ENCODE results near the gene GPR151.

The GPR151 gene

DNA sequence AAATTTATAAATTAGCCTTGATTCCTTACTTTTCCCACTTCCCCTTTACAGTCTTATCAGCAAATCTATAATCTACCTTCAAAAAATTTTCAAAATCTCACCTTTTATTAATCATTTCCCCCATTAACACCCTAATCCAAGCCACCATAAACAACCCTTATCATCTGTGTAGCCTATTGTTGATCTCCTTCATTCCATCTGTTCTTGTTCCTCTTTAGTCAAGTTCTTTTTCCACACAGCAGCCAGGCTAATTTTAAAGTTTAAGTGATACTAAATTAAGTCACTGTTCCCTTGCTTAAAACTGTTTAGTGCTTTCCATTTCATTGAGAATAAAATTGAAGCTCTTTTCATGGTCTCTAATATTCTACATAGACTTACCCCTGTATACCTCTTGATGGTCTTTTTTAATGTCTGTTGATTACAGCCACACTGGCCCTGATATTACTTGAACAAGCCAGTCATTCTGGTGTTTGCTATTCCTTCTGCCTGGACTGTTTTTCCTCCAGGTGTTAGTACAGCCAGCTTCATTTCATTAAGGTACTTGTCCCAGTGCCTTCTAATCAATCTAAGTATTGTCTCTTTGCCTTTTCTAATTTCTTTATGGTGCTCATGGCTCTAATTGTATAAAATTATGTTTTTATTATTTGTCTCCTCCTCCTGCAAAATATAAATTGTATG, 31.1 kb downstream of the GPR151 start:
- in situ Hi-C loops (cut with HindIII; ENCODE audit: low sequenced_read_pairs) = loop anchor here (25.0 kb wide), 2 partner anchors 902 to 1102 kb away; no protein-coding TSS in a partner anchor
- DNase-seq (ENCODE audit: low read depth) = no peak
- TF ChIP-seq, protein P1, sequence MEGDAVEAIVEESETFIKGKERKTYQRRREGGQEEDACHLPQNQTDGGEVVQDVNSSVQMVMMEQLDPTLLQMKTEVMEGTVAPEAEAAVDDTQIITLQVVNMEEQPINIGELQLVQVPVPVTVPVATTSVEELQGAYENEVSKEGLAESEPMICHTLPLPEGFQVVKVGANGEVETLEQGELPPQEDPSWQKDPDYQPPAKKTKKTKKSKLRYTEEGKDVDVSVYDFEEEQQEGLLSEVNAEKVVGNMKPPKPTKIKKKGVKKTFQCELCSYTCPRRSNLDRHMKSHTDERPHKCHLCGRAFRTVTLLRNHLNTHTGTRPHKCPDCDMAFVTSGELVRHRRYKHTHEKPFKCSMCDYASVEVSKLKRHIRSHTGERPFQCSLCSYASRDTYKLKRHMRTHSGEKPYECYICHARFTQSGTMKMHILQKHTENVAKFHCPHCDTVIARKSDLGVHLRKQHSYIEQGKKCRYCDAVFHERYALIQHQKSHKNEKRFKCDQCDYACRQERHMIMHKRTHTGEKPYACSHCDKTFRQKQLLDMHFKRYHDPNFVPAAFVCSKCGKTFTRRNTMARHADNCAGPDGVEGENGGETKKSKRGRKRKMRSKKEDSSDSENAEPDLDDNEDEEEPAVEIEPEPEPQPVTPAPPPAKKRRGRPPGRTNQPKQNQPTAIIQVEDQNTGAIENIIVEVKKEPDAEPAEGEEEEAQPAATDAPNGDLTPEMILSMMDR (IDR thresholded peaks at IDR 0.05; ENCODE audit: low read depth, low read length, missing control alignments) = no peak
- no peak overlapping the region for H3K4me3 ChIP-seq (ENCODE audit: low read depth, low read length)

DNA sequence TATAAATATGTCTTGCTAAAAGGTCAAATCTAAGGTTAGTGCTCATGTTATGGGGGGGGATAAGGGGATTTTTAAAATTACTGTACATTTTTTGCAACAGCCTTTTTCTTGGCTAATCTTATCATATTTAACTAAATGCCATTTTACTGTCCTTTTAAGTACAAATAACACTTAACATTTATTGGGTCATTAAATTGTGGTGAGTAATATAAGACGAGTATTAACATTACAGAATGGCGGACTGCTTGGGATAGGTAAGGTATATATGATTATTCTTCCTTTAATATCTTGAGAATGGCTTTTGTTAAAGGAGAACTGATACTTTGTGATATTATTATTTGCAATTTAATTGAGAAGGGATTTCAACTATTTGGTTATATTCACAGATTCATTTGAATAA, 33.2 kb downstream of the GPR151 start:
- no peak overlapping the region for H3K4me3 ChIP-seq (ENCODE audit: low read depth, low read length)
- DNase-seq (ENCODE audit: low read depth) = no peak
- TF ChIP-seq, protein P1 (IDR thresholded peaks at IDR 0.05; ENCODE audit: low read depth, low read length, missing control alignments) = no peak
- in situ Hi-C loops (cut with HindIII; ENCODE audit: low sequenced_read_pairs) = loop anchor here (25.0 kb wide), 2 partner anchors 905 to 1105 kb away; no protein-coding TSS in a partner anchor

DNA sequence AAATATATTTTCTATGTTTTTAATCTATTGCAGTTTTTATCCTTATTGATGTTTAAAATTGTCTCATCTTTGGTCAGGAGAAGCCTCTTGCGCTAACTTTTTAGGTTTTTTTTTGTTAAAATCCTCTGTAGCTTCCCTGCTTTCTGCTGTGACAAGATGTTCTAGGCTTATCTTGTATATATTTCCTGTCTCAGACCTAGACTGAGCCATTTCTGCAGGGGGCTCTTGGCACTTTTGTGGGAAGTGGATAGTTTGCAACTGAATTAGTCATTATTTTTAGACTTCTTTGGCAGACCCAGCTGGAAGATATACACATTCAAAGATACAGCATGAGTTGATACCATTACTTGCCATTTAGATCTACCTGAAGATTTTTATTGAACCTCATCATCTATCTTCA, 40.1 kb downstream of the GPR151 start:
- no peak overlapping the region for H3K4me3 ChIP-seq (ENCODE audit: low read depth, low read length)
- DNase-seq (ENCODE audit: low read depth) = no peak
- TF ChIP-seq, protein P1 (IDR thresholded peaks at IDR 0.05; ENCODE audit: low read depth, low read length, missing control alignments) = no peak
- in situ Hi-C loops (cut with HindIII; ENCODE audit: low sequenced_read_pairs) = loop anchor here (25.0 kb wide), 2 partner anchors 911 to 1111 kb away; no protein-coding TSS in a partner anchor

DNA sequence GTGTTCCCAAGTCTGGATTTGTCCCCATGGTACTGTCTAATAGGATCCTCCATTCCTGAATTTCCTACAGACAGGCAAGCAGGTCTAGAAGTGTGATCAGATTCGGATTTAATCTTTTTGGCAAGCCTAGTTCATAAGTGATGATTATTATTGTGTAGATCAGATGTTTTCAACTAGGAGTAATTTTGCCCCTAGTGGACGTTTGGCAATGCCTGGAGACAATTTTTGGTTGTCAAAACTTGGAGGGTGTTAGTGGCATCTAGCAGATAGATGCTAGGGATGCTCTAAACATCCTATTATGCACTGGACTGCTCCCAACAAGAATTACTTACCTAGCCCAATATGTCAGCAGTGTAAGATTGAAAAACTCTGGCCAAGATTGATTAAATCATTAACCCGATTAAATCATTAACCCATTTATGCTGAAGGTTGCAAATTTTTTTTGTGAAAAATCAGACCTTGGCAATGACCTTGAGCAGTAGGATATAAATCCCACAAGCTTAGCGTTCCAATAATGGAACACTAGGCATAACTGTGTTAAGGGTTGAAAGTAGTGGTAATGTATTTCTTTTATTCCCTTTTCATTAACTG, 40.7 kb downstream of the GPR151 start:
- in situ Hi-C loops (cut with HindIII; ENCODE audit: low sequenced_read_pairs) = loop anchor here (25.0 kb wide), 2 partner anchors 912 to 1112 kb away; no protein-coding TSS in a partner anchor
- TF ChIP-seq, protein P1 (IDR thresholded peaks at IDR 0.05; ENCODE audit: low read depth, low read length, missing control alignments) = peak; percentile 36
- no peak overlapping the region for H3K4me3 ChIP-seq (ENCODE audit: low read depth, low read length)
- no peak for DNase-seq (ENCODE audit: low read depth)

DNA sequence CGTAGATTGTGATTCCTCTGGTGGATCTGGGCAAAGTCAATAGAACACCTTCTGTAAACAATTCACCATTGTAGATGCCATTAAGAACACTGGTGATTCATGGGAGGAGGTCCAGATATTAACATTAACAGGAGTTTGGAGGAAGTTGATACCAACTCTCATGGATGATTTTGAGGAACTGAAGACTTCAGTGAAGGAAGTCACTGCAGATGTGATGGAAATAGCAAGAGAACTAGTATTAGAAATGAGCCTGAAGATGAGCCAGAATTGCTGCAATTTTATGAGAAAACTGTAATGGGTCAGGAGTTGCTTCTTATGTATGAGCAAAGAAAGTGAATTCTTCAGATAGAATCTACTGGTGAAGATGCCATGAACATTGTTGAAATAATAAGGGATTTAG, 41.9 kb downstream of the GPR151 start:
- in situ Hi-C loops (cut with HindIII; ENCODE audit: low sequenced_read_pairs) = no loop called here
- DNase-seq (ENCODE audit: low read depth) = no peak
- TF ChIP-seq, protein P1 (IDR thresholded peaks at IDR 0.05; ENCODE audit: low read depth, low read length, missing control alignments) = no peak
- H3K4me3 ChIP-seq (ENCODE audit: low read depth, low read length) = no peak overlapping the region

DNA sequence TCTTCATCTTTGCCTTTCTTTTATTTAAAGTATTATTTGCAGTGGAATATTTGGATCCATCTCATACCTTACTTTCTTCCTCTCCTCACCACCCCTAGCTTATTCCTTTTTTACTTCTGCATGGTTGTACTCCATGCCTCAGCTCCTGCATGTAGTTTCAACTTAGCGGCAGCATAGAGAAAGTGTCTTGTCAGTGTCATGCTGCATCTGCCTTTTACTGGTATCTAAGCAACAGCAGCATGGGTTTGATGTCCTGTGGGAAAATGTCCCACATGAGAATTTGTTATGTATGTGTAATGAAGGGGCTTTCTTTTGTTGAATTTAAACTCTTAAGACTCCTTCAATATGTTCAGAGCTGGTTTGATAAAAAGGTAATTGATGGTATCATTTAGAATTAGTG, 48.2 kb downstream of the GPR151 start:
- TF ChIP-seq, protein P1 (IDR thresholded peaks at IDR 0.05; ENCODE audit: low read depth, low read length, missing control alignments) = no peak
- in situ Hi-C loops (cut with HindIII; ENCODE audit: low sequenced_read_pairs) = no loop called here
- no peak for DNase-seq (ENCODE audit: low read depth)
- H3K4me3 ChIP-seq (ENCODE audit: low read depth, low read length) = no peak overlapping the region

Data from astrocyte of the cerebellum (primary cell).